ENCODE measurements around the gene OOEP. TPM values are rescaled to one million over a fixed set of nuclear protein-coding genes. Genes with fewer than 3 reads are reported as not detected.
"Not testable (repeated sequence)": the region's sequence is repeated elsewhere in the genome, so short reads cannot be mapped to it uniquely, and the experiment has no call there.

Gene OOEP
- total RNA-seq, 2 donors from 2014 or later: 5.8 TPM; not detected in 1

DNA sequence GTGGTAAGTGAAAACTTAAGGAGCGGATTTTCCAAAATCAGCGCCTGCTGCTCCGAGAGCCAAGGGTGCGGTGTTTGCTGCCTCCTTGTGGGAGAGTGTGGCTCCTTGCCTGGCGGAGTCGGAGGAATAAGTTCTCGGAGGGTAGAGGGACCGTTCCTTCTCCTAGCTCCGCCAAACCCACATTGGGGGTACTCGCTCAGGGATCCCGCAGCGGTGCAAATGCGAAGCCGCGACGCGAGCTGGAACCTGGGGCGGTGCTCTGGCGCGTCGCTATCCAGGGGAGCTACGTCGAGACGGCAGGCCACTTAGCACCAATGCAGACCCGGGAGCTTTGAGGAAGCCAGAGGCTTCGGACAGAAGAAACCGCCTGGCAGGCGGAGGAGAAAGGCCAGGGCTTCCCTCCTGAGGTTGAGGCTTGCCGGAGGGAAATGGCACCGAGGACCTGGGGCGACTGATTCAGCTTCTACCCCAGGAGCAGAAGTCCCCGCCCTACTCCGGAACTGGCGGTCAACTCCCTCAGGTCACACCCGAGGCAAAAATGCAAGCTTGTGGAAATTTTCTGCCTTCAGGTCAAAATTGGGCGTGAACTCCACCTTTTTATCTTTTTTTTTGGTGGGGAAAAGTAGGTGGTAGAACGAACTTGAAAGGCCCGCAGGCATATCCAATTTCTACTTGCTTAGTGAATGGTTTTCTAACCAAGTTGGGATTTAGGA lies 19.3 kb upstream of the OOEP start:
- WGBS: 7% methylated on average over 23 of the region's 38 CpGs
- no peaks in the 10 kb centered on the region for H3K27me3 ChIP-seq (replicated peaks; ENCODE audit: insufficient read depth)
- H3K4me3 ChIP-seq: peak overlapping the region; percentile 31 to 33
- H3K4me1 ChIP-seq (replicated peaks): no peaks in the 10 kb centered on the region
- H3K36me3 ChIP-seq: no peaks in the 10 kb centered on the region
- intact Hi-C loops (cut with DNase I): no loop called here
- DNase-seq (ENCODE audit: low spot score): peak; percentile 30
- peak overlapping the region; percentile 45 to 50 for H3K27ac ChIP-seq
- H3K9me3 ChIP-seq: no peaks in the 10 kb centered on the region
- TF ChIP-seq, protein P1, sequence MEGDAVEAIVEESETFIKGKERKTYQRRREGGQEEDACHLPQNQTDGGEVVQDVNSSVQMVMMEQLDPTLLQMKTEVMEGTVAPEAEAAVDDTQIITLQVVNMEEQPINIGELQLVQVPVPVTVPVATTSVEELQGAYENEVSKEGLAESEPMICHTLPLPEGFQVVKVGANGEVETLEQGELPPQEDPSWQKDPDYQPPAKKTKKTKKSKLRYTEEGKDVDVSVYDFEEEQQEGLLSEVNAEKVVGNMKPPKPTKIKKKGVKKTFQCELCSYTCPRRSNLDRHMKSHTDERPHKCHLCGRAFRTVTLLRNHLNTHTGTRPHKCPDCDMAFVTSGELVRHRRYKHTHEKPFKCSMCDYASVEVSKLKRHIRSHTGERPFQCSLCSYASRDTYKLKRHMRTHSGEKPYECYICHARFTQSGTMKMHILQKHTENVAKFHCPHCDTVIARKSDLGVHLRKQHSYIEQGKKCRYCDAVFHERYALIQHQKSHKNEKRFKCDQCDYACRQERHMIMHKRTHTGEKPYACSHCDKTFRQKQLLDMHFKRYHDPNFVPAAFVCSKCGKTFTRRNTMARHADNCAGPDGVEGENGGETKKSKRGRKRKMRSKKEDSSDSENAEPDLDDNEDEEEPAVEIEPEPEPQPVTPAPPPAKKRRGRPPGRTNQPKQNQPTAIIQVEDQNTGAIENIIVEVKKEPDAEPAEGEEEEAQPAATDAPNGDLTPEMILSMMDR (IDR thresholded peaks at IDR 0.05): peak; percentile 29 to 55 (median 36)
- TF ChIP-seq POLR2AphosphoS5 (IDR thresholded peaks at IDR 0.05): no peak
- TF ChIP-seq POLR2A (IDR thresholded peaks at IDR 0.05): no peak

- TF ChIP-seq, protein P1 (IDR thresholded peaks at IDR 0.05): no peak
- TF ChIP-seq POLR2AphosphoS5 (IDR thresholded peaks at IDR 0.05) (no peak), POLR2A (IDR thresholded peaks at IDR 0.05) (no peak)
- WGBS: 41% methylated on average over 4 of the region's 4 CpGs
- Histone ChIP-seq H3K27me3 (replicated peaks; ENCODE audit: insufficient read depth) (no peaks in the 10 kb centered on the region), H3K9me3 (no peaks in the 10 kb centered on the region), H3K4me3 (peak overlapping the region; percentile 31 to 33), H3K27ac (peak overlapping the region in 1 of 2 donors; percentile 50), H3K36me3 (no peaks in the 10 kb centered on the region), H3K4me1 (replicated peaks) (no peaks in the 10 kb centered on the region)
- DNase-seq (ENCODE audit: low spot score): no peak
- intact Hi-C loops (cut with DNase I): no loop called here
These were observed 18.7 kb upstream of the OOEP start for GRCh38 chr6:73388433-73388799.

GRCh38 chr6:73382462-73383113 lies 12.9 kb upstream of the OOEP start:
- WGBS: 93% methylated on average over 6 of the region's 6 CpGs

GRCh38 chr6:73381531-73381930 lies 11.8 kb upstream of the OOEP start:
- H3K27ac ChIP-seq; H3K27me3 ChIP-seq (replicated peaks; ENCODE audit: insufficient read depth); DNase-seq (ENCODE audit: low spot score); H3K4me3 ChIP-seq; H3K36me3 ChIP-seq; intact Hi-C loops (cut with DNase I); H3K9me3 ChIP-seq; H3K4me1 ChIP-seq (replicated peaks): not testable (repeated sequence)
- WGBS: 94% methylated on average over 10 of the region's 10 CpGs

More at GRCh38 chr6:73382462-73383113, 12.9 kb upstream of the OOEP start:
- no peaks in the 10 kb centered on the region for H3K9me3 ChIP-seq
- TF ChIP-seq POLR2A (IDR thresholded peaks at IDR 0.05) (no peak), POLR2AphosphoS5 (IDR thresholded peaks at IDR 0.05) (no peak)
- TF ChIP-seq, protein P1 (IDR thresholded peaks at IDR 0.05): no peak
- no peaks in the 10 kb centered on the region for H3K27me3 ChIP-seq (replicated peaks; ENCODE audit: insufficient read depth)
- intact Hi-C loops (cut with DNase I): no loop called here
- DNase-seq (ENCODE audit: low spot score): no peak
- no peaks in the 10 kb centered on the region for H3K4me1 ChIP-seq (replicated peaks)
- H3K4me3 ChIP-seq: no peak overlapping the region
- H3K27ac ChIP-seq: no peak overlapping the region
- H3K36me3 ChIP-seq: no peaks in the 10 kb centered on the region

DNA sequence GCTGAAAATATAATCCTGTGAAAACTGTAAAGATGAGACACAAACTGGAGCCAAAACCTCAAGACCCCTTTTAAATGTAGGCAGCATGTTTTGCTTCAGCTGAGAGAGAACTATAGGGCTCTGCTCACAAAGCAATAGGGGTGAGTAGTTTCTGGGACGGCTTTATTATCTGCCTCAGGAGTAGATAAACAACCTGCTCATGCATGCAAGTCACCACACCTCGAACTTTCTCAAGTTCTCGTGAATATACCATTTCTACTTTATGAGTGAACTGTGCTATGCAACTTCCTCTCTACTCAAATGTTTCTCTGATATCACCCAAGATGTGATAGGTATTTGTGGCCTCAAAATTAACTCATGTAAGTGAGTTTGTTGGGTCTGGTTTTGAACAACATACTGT lies 7.5 kb upstream of the OOEP start:
- no peaks in the 10 kb centered on the region for H3K4me1 ChIP-seq (replicated peaks)
- no peaks in the 10 kb centered on the region for H3K9me3 ChIP-seq
- H3K36me3 ChIP-seq: no peaks in the 10 kb centered on the region
- WGBS: 27% methylated on average over 3 of the region's 3 CpGs
- DNase-seq (ENCODE audit: low spot score): no peak
- H3K27ac ChIP-seq: no peak overlapping the region
- H3K27me3 ChIP-seq (replicated peaks; ENCODE audit: insufficient read depth): no peaks in the 10 kb centered on the region
- no peak overlapping the region for H3K4me3 ChIP-seq
- intact Hi-C loops (cut with DNase I): no loop called here
- TF ChIP-seq, protein P1 (IDR thresholded peaks at IDR 0.05): no peak
- TF ChIP-seq POLR2AphosphoS5 (IDR thresholded peaks at IDR 0.05) (no peak), POLR2A (IDR thresholded peaks at IDR 0.05) (no peak)
